ENCODE results near the gene PTMS.
"Not testable (repeated sequence)": the region's sequence is repeated elsewhere in the genome, so short reads cannot be mapped to it uniquely, and the experiment has no call there.

Gene PTMS, protein sequence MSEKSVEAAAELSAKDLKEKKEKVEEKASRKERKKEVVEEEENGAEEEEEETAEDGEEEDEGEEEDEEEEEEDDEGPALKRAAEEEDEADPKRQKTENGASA

DNA sequence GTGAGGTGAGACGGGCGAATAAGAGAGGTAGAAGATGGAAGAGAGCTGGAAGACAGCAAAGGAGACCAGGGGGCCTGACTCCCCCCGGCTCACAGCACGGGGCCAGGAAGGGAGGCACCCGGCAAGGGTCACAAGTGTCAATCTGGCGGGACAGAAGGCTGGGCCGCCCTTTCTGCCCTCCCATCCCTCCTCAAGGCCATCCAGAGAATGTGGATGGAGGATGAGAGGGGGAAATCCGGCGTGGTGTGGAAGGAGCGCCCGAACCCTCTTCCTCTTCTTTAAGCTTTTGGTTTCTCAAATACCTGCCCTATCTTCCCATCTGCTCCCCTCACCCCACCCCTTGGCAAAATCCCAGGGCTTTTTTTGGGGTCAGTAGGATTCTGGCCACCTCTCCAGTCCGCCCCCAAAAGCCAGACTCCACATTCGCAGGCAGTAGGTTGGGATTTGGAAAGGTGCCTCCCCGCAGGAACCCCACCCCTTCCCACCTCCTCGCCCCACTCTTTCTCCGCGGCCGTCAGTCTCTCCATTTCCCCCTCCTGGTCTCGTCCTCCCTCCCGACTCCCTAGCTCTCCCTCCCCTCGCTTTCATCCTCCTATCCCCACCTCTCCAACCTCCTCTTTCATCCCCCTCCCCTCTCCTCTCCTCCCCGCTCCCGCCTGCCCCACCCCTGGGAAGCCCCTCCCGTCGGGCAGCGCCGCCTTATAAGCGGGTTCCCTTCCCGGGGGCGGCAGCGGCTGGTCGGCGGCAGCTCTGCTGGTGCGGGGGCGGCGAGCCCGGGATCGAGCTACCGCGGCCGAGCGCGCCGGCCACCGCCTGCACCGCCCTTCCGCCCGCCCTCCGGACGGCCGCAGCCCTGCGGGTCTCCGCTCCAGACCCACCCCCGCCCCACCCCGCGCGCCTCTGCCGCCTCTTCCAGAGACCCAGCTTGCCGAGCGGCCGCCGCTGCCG, at the start of gene PTMS:
PTMS (plus strand) TSS at position 730 of the 948 bp plus-strand sequence. CDS start 343 bp downstream, outside the sequence.
- DNase-seq = no peak

DNA sequence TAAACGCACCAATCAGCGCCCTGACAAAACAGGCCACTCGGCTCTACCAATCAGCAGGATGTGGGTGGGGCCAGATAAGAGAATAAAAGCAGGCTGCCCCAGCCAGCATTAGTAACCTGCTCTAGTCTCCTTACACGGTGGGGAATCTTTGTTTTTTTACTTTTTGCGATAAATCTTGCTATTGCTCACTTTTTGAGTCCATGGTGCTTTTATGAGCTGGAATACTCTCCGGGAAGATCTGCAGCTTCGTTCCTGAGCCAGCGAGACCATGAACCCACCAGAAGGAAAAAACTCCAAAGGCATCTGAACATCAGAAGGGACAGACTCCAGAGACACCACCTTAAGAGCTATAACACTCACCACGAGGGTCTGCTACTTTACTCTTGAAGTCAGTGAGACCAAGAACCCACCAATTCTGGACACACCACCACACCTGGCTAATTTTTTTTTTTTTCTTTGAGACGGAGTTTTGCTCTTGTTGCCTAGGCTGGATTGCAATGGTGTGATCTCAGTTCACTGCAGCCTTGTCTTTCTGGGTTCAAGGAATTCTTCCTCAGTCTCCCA, 49.2 kb upstream of the PTMS start:
- DNase-seq = no peak

DNA sequence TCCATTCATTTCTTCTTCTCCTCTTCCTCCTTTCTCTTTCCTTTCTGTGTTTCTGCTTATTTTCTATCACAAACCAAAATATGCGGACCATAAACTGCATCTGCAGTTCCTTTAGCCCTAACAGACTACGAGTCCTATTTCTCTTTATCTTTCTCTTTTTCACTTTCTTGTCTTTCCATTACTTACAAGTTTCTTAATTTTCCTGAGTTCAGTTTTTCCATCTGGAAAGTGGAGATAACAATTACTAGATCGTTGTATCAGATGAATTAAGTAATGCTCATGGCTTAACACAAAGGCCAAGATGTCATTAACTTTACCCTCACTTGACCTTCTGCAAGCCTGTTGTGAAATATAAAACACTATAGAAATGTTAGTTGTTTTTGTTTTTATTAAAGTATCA, 43.3 kb upstream of the PTMS start:
- DNase-seq = no peak

DNA sequence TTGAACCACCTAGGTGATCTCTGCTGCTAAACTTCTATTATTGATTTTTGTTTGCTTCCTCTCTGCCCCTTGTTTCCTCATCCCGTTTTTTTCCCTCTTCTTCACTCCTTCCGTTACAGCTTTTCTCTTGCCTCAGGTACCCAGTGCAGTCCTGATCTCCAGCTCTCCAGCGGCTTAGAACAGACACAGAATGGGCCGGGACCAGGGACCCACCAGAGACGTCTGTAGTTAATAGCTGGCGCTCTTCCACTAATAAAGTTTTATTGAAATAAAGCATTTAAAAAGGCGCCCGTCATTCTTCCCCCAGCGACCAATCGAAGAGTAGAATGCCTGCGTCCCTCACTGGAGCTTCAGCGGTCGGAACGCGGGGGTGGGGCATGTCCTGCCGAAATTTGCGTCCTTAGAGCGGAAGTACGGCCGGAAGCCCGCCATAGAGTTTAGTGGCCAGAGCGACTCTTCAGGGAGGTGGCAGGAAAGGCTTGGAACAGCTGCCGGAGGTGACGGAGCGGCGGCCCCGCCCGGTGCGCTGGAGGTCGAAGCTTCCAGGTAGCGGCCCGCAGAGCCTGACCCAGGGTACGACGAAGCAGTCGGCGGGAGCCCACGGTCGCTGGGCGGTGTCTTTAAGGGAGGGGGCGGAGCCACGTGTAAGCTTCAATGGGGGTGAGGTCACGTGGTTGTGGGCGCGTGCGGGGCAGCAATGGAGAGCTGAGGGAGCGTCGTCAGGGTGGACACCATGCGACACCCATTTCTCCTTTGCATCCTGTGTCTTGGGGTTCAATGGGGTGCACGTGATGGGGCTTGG, 42.4 kb upstream of the PTMS start, which contains the start of gene COPS7A:
COPS7A (plus strand) TSS at position 440 of the 802 bp plus-strand sequence. CDS start 611 bp downstream, outside the sequence.
- peak; percentile 99 for DNase-seq

DNA sequence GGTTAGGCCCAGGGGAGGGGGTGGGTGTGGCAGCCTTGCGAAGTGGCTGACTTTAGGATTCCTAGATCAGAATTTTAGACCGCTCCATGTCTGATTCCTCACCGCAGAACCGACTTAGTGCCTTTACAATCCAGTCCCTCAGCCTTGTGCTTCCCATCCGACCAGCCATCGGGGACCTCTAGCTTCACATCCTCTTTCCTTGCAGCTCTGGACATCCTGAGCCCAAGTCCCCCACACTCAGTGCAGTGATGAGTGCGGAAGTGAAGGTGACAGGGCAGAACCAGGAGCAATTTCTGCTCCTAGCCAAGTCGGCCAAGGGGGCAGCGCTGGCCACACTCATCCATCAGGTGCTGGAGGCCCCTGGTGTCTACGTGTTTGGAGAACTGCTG, 41.8 kb upstream of the PTMS start:
- peak; percentile 78 for DNase-seq

DNA sequence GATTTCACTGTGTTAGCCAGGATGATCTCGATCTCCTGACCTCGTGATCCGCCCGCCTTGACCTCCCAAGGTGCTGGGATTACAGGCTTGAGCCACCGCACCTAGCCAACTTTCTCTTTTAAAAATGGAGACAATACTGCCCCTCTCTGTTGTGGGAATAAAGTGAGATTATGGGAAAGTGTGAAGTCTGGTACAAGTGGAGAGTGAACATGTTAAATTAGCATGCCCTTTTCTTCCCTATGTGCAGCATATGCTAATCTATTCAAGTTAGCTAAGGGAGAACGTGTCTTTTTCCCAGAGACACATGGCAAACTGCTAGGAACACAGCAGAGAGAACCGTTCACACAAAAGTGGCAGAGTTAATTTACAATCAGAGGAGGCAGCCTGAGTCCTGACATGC, 40.8 kb upstream of the PTMS start:
- DNase-seq = no peak

DNA sequence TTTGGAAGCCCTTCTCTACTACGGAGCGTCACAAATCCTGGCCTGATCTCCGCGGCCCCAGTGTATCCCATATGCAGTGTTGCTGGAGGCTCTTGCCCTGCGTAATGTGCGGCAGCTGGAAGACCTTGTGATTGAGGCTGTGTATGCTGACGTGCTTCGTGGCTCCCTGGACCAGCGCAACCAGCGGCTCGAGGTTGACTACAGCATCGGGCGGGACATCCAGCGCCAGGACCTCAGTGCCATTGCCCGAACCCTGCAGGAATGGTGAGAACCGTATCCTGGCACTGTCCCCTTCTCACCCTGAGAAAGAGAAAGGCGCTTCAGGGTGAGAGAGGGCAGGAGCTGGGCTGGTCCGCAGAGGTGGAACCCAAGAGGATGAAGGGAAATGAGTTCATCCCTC, 37.0 kb upstream of the PTMS start:
- DNase-seq = no peak

DNA sequence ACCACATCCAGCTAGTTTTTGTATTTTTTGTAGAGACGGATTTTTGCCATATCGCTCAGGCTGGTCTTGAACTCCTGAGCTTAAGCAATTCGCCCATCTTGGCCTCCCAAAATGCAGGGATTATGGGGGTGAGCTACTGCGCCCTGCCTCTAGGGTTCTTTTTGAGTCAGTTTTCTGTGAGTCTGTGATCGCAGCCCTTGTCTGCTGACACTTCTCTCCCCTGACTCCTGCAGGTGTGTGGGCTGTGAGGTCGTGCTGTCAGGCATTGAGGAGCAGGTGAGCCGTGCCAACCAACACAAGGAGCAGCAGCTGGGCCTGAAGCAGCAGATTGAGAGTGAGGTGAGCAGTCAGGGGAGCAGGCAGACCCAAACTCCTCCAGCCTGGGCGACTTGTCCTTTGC, 36.0 kb upstream of the PTMS start:
- no peak for DNase-seq

DNA sequence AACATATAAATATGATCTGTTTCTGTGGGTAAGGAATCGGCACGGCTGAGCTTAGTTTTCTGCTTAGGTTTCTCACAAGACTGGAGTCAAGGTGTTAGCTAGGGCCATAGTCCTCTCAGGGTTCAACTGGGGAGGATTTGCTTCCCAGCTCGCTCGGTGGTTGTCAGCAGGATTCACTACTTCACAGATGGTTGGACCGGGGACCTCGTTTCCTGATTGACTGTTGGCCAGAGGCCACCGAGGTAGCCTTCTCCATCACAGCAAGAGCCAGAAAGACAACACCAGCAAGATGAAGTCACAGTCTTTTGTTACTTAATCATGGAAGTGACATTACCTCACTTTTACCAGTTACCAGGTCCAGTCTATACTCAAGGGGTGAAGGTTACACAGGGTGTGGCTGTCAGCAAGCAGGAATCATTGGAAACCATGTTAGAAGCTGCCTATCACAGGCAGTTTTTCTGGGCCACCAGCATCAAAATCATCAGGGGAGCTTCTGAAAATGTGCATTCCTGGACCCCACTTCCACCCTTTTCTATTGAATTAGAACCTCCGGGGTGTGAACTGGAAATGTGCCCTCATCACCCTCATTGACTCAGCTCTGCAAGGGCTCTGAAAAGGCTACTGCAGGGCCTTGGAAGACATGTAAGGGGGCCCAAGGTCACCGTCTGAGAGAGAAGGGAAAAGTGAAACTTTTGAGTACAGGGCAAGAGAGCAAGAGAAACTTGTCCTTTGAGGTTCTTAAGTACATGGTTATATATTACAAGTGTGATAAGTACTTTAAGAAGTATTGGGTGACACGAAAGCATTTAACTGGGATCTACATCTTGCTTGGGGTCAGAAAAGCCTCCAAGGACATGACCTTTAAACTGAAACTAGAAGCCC, 31.4 kb upstream of the PTMS start:
- DNase-seq = no peak

DNA sequence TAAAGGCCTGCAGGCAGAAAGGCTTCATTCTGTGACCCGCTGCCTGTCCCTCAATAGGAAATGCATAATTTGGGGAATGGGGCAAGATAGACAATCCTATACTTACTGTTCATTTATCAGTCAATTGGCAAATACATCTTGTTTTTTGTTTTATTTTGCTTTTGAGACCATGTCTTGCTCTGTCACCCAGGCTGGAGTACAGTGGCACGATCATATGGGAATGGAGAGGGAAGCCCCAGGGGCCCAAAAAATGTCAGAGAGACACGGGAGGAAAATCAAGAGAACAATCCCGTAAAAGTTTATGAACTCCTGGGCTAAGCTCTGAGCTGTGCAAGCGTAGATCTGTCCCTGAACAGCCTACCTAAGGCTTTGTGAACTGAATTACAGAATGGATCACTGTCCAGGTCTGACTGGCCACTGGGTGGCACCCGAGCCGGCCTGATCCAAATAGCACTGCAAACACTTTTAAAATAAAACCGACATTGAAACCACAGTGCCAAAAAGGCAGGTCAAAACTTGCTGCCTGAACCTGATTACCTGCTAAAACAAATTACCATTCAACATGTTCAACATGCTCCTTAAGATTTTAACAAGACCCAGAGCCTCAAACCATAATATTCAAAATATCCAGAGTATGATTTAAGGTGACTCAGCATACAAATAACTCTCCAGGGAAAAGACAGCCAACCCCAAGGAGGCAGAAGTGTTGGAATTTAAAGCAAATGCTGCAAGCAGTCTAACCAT, 30.5 kb upstream of the PTMS start:
- peak; percentile 22 for DNase-seq

DNA sequence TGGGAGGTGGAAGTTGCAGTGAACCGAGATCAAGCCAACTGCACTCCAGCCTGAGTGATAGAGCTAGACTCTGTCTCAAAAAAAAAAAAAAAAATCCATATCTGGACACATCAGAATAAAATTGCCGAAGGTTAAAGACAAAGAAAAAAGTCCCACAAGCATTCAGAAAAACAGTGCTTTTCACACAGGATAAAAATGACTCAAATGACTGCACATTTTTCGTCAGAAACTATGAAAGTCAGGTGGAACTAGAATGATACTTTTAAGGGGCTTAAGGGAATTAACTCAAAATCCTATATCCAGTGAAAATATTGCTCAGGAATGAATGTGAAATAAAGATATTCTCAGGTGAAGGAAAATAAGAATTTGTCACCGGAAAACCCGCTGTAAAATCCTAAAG, 29.4 kb upstream of the PTMS start:
- DNase-seq = no peak

DNA sequence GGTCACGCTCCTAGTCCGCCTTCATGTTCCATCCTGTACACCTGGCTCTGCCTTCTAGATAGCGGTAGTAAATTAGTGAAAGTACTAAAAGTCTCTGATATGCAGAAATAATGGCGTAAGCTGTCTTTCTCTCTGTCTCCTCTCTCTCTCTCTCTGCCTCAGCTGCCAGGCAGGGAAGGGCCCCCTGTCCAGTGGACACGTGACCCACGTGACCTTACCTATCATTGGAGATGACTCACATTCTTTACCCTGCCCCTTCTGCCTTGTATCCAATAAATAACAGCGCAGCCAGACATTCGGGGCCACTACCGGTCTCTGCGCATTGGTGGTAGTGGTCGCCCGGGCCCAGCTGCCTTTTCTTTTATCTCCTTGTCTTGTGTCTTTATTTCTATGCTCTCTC, 24.1 kb upstream of the PTMS start:
- not testable (repeated sequence) for DNase-seq

DNA sequence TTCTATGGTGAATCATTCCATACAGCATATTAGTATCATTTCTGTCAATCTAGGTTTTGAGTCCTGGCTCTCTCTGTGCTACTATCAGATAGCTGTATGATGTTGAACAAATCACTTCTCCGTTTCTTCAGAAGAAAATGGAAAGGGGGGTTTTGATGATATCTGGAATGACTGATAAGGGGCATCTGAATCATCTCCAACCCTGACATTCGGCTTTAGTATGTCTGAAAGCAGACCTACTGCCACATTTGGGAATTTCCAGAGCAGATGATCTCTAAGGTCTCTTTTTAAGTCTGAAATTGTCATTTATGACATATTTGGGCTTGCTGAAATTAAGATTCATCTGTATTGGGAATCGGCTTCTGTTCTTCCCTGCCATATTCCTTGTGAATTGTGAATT, 23.3 kb upstream of the PTMS start:
- no peak for DNase-seq

DNA sequence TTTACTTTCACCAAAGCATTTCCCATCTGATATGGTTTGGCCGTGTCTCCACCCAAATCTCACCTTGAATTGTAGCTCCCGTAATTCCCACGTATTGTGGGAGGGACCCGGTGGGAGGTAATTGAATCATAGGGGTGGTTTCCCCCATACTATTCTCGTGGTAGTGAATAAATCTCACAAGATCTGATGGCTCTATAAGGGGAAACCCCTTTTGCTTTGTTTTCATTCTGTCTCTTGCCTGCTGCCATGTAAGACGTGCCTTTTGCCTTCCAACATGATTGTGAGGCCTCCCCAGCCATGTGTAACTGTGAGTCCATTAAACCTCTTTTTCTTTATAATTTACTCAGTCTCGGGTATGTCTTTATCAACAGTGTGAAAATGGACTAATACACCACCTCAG, 22.9 kb upstream of the PTMS start:
- DNase-seq = not testable (repeated sequence)

DNA sequence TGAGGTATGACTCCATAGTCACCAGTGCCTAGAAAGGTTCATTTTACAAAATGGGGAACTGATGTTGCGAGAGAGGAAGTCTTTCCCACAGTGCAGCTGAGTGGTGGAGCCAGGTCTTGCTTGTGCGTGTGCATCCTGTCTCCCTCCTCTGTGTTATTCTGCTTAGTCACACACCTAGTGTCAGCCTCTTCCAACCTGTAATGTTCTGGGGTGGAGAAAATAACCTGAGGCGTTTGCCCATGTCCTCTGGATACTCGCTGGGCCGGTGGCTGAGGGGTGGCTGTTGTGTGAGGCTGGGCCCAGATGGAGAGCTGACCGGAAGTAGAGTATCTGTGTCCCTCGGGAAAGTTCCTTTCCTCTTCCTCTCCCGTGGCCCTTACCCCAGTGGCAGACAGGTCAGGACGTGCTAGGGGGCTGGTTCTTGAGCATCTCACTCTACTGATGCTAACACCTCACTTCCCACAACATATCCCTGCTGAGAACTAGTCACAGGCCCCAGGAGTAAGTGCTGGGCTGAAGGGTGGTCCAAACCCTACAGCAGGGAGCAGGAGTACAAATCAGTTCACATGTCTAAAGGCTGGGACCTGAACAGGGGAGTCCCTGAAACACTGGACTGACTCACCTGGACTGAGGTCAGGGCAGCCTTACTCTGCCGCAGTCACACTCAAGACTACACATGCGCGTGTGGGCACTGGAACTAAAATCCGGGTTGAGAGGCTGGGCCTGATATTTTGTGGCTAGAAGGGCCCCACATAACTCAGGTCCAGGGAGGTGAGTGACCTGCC, 20.2 kb upstream of the PTMS start:
- DNase-seq = peak; percentile 89

DNA sequence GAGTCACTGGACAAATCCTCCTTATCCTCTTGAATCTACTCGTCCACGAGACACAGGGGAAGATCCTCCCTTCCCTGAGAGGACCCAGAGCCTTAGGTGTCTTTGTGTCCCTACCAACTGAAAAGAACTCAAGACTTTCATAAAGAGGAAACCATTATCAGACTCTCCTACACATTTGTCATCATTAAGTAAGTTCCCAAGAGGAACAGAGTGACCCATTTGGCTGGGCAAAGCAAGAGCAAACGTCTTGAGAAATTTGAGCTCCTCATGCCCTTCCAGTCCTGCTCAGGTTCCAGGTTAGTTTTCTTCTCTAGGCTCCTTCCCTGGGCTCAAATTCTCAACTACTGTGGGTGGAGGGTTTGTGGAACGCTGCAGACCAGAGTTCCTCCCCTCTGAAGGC, 18.9 kb upstream of the PTMS start:
- DNase-seq = no peak

DNA sequence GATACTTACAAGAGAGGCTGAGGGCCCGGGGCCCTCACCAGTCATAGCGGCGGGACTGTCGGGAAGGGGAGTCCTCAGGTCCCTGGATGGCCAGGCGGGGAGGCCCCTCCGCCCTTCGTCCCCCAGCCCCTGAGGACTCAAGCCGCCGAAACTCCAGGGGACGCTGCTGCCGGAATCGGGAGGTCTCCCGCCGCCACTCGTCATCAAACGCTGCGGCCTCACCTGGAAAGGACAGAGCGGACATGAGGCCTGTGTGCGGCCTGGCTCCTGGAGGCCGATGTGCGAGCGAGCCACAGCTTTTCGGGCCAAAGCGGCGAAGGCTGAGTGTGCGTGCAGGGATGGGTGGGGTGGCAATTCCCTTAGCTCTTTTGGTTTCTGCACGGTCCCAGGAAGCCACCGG, 17.4 kb upstream of the PTMS start:
- no peak for DNase-seq

DNA sequence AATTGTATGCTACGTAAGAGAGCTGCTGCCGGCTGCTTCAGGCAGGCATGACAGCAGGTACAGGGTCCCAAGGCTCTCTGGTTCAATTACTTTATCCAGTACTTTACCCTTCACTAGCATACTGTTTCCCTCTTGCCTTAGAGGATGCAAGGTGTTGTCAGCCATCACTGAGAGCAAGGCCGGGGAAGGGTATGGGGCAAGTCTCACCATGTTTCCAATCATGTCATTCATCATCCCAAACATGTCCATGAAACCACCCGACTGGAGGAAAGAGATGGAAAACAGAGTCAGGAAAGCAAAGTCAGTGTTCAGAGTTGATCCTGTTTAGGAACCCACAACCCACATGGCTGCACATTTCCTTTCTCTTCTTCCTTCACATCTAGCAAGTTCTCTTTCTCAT, 15.7 kb upstream of the PTMS start:
- no peak for DNase-seq

DNA sequence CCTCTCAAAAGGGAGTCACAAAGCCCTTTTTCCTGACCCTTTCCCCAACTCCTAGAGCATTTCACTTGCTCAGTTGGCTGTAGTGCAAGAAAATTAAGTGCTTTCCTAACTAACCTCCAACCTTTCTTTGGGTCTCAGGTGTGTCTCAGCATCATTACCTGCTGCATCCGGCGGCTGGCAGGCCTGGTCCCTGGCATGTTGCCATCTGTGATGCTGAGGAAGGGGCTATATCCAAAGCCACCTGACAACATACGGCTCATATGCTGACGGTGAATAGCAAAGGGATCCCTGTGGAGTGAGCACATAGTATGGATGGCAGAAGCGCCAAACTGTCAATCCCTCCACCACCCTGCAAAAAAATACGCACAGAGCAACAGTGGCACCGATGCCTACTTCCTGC, 14.4 kb upstream of the PTMS start:
- no peak for DNase-seq

DNA sequence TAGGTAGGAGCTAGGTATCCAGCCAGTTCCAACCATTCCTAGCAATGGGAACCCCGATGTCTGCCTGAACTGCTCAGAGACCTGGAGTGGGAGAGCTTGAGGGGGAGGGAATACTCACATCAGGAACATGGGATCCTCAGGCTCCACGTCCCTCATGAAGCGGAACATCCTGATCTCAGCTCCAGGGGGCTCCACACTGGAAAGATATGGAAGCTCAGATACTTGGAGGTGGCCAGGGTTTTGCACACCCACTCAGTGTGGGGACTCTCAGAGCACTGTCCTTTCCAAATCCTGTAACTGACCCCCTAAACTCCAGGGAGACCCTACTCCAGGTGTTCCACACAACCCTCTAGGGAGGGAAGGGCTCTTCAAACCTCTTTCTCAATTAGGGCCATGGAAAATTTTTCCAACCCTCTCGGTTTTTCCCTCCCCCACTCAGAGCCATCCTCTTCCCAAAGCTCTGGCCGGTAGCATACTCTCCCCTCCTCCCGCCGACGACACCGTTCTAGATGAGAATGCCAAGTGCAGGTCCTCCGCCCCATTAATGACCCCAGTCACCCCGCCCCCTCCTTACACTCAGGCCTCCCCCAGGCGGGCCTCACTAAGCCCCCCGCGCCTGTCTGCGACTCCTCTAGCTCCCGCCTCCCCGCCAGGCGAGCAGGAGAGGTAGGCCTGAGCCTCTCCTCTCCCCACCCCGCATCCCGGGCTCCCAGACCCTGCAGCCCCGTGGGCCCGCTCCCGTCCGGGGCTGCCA, 13.8 kb upstream of the PTMS start:
- DNase-seq = no peak
